K562 (cell line): ENCODE measurements around the gene LSM11. TPM values are rescaled to one million over a fixed set of nuclear protein-coding genes. Genes with fewer than 3 reads are reported as not detected.

Experiments
- ARNT ChIP-seq, 2 experiments: fragments of 450-650 bp; IDR thresholded peaks; 2 replicates each; pipeline ENCODE4 v1.6.1; 2016; ENCODE audit warnings: mild to moderate bottlenecking in 1 of 2
- ASH1L ChIP-seq: fragments of 450-650 bp; IDR thresholded peaks from 2 replicates; pipeline ENCODE4 v1.6.1; 2018; ENCODE audit warnings: borderline replicate concordance, mild to moderate bottlenecking, low read depth; ENCODE audit not compliant: partially characterized antibody
- ATF7 ChIP-seq: fragments of 450-650 bp; IDR thresholded peaks from 2 replicates; pipeline ENCODE4 v1.7.1; 2014; ENCODE audit warnings: mild to moderate bottlenecking, moderate library complexity
- CCAR2 ChIP-seq: fragments of 200-400 bp; formaldehyde crosslinking; IDR thresholded peaks from 2 replicates; pipeline ENCODE4 v1.6.1; 2017; ENCODE audit warnings: mild to moderate bottlenecking, low read depth, low read length
- DNMT1 ChIP-seq: fragments of 450-650 bp; IDR thresholded peaks from 2 replicates; pipeline ENCODE4 v1.6.1; 2016; ENCODE audit warnings: antibody characterized with exemption, mild to moderate bottlenecking
- EP300 ChIP-seq: IDR thresholded peaks from 2 replicates; pipeline ENCODE4 v1.6.1; 2012; ENCODE audit warnings: low read length, improper control_type of control experiment
- FUS ChIP-seq: fragments of 200-400 bp; formaldehyde crosslinking; optimal IDR thresholded peaks from 2 replicates; pipeline ENCODE3; 2017; ENCODE audit warnings: low read depth, low read length
- JUND ChIP-seq, 2 experiments: IDR thresholded peaks; 2 replicates in 1 of 2; 3 replicates in 1 of 2; pipeline ENCODE4 v1.6.1; 2011; ENCODE audit warnings: borderline replicate concordance in 2 of 2, low read depth in 2 of 2, low read length in 2 of 2, improper control_type of control experiment in 1 of 2, missing biosample characterization in 1 of 2, missing genetic modification characterization in 1 of 2, missing genetic modification reagents in 1 of 2
- MYBL2 ChIP-seq, 2 experiments: fragments of 450-650 bp in 1 of 2; sonication (generic) in 1 of 2; formaldehyde crosslinking in 1 of 2; IDR thresholded peaks; 2 replicates each; pipeline versions ENCODE4 v1.6.1 to v1.8.1; 2017 to 2022; ENCODE audit warnings: borderline replicate concordance in 1 of 2, inconsistent platforms in 1 of 2, low read depth in 1 of 2, mild to moderate bottlenecking in 1 of 2, missing genetic modification reagents in 1 of 2, moderate library complexity in 1 of 2
- NFXL1 ChIP-seq: fragments of 450-650 bp; formaldehyde crosslinking; IDR thresholded peaks from 2 replicates; pipeline ENCODE4 v1.4.0; 2021; ENCODE audit warnings: mild to moderate bottlenecking
- POLR2B ChIP-seq: fragments of 450-650 bp; IDR thresholded peaks from 2 replicates; pipeline ENCODE4 v1.6.1; 2018; ENCODE audit warnings: low read depth; ENCODE audit not compliant: partially characterized antibody
- RBBP5 ChIP-seq: fragments of 200-600 bp; sonication (generic); IDR thresholded peaks from 2 replicates; pipeline ENCODE4 v1.6.1; 2012; ENCODE audit warnings: borderline replicate concordance, mild to moderate bottlenecking, low read length, control low read depth, inconsistent platforms; ENCODE audit not compliant: insufficient read depth, poor library complexity, severe bottlenecking
- RBM34 ChIP-seq: fragments of 200-400 bp; formaldehyde crosslinking; IDR thresholded peaks from 2 replicates; pipeline ENCODE4 v1.6.1; 2018; ENCODE audit warnings: low read length, borderline replicate concordance; ENCODE audit not compliant: insufficient read depth
- SMAD1 ChIP-seq: fragments of 150-350 bp; IDR thresholded peaks from 2 replicates; pipeline ENCODE4 v1.6.1; 2014; ENCODE audit warnings: low read length, low read depth; ENCODE audit not compliant: partially characterized antibody
- SMAD2 ChIP-seq: fragments of 150-350 bp; IDR thresholded peaks from 2 replicates; pipeline ENCODE4 v1.6.1; 2014; ENCODE audit warnings: low read depth, mild to moderate bottlenecking, low read length
- SRF ChIP-seq, 2 experiments: fragments of 250-450, 450-650 bp in 1 of 2; sonication (Bioruptor Pico) in 1 of 2; sonication (generic) in 1 of 2; formaldehyde crosslinking; IDR thresholded peaks; 2 replicates each; pipeline versions ENCODE4 v1.5.0 to v1.5.1; 2020 to 2022; ENCODE audit warnings: mild to moderate bottlenecking in 1 of 2, missing genetic modification reagents in 1 of 2
- TAF9B ChIP-seq: fragments of 450-650 bp; IDR thresholded peaks from 2 replicates; pipeline ENCODE4 v1.6.1; 2018; ENCODE audit warnings: mild to moderate bottlenecking; ENCODE audit not compliant: partially characterized antibody
- TEAD4 ChIP-seq, 2 experiments: sonication (generic) in 1 of 2; formaldehyde crosslinking in 1 of 2; IDR thresholded peaks; 2 replicates each; pipeline versions ENCODE4 v1.6.1 to v1.8.0; 2012 to 2022; ENCODE audit warnings: borderline replicate concordance in 1 of 2, inconsistent platforms in 1 of 2, low read length in 1 of 2, mild to moderate bottlenecking in 1 of 2, missing genetic modification reagents in 1 of 2
- THRA ChIP-seq: fragments of 450-650 bp; IDR thresholded peaks from 2 replicates; pipeline ENCODE4 v1.6.1; 2017; ENCODE audit warnings: mild to moderate bottlenecking, moderate library complexity
- ZC3H11A ChIP-seq: IDR thresholded peaks from 2 replicates; pipeline ENCODE4 v1.6.1; 2012; ENCODE audit warnings: low read depth, low read length, improper control_type of control experiment
- ZHX1 ChIP-seq: fragments of 150-350 bp; conservative IDR thresholded peaks from 2 replicates; pipeline ENCODE4 v1.6.1; 2014; ENCODE audit warnings: low read length
- ZNF75A ChIP-seq: fragments of 450-650 bp; formaldehyde crosslinking; IDR thresholded peaks from 2 replicates; pipeline ENCODE4 v1.4.0; 2020; ENCODE audit warnings: mild to moderate bottlenecking
- polyA plus RNA-seq, 8 experiments: library from polyadenylated mRNA; depleted of rRNA in 4 of 8; stranded (reverse) in 5 of 8; unstranded in 3 of 8; fragments of >200 nt; fragmentation: Nextera tagmentation in 2 of 8; fragmentation: Illumina TruSeq in 1 of 8; extraction: Ambion mirVana in 2 of 8; extraction: Trizol in 1 of 8; gene quantifications; 2 replicates each; pipeline versions ENCODE4 v1.2.1 to v1.2.3, GENCODE V29; 2011 to 2014; ENCODE audit warnings: inconsistent platforms in 1 of 8, missing spikeins in 1 of 8
- total RNA-seq, 7 experiments: library from RNA; depleted of rRNA in 6 of 7; stranded (reverse); fragments of >200 nt in 6 of 7; fragmentation: Illumina TruSeq in 2 of 7; extraction: Trizol in 2 of 7; gene quantifications; 2 replicates each; pipeline versions ENCODE4 v1.2.1 to v1.2.3, GENCODE V29; 2011 to 2021; ENCODE audit warnings: low replicate concordance in 1 of 7

Gene LSM11
- total and polyA plus RNA-seq, 9 of the 15 experiments (the other 6 are each of a cell fraction or from before 2014, with no cell fraction given): 1.8 to 9.4 (median 4.7) TPM

- TF ChIP-seq ZHX1 (peak; percentile 62; the same call in 1 of the 2 replicates), JUND (IDR thresholded peaks at IDR 0.05; ENCODE audit: borderline replicate concordance, low read depth, low read length) (no peak), JUND (tag; IDR thresholded peaks at IDR 0.05; ENCODE audit: borderline replicate concordance, low read depth, low read length) (peak; percentile 46; the same call in 1 of the 3 replicates), ZNF75A (no peak), ASH1L (peak; percentile 48), ATF7 (peak; percentile 70; the same call in 1 of the 2 replicates), DNMT1 (no peak), TEAD4 (IDR thresholded peaks at IDR 0.05; ENCODE audit: low read length) (peak; percentile 67), TEAD4 (CRISPR knock-in tag; IDR thresholded peaks at IDR 0.05; ENCODE audit: borderline replicate concordance) (no peak), FUS (no peak), RBM34 (no peak), CCAR2 (no peak), ZC3H11A (no peak), MYBL2 (IDR thresholded peaks at IDR 0.05; ENCODE audit: low read depth) (0 out of 2 replicates have a peak, but pooled peaks have one; percentile 19), MYBL2 (CRISPR knock-in tag; IDR thresholded peaks at IDR 0.05; ENCODE audit: borderline replicate concordance) (no peak), THRA (no peak), TAF9B (peak; percentile 86), POLR2B (peak; percentile 78), ARNT (IDR thresholded peaks at IDR 0.05) (peak in 1 of 2 experiments; percentile 16; a peak in 1 of 4 replicates), NFXL1 (CRISPR knock-in tag) (no peak), SMAD1 (no peak), SMAD2 (no peak), SRF (CRISPR knock-in tag; IDR thresholded peaks at IDR 0.05) (peak in 1 of 2 experiments; percentile 37; a peak in 2 of 4 replicates), EP300 (peak; percentile 50; the same call in 1 of the 2 replicates), RBBP5 (peak; percentile 88)
Measured at GRCh38 chr5:157731272-157732129, 12.0 kb upstream of the LSM11 start, which contains the start of gene THG1L (continued).
